NCI-H2081 (cell line): ENCODE data around the gene DPEP3.
"Not testable (repeated sequence)": the region's sequence is repeated elsewhere in the genome, so short reads cannot be mapped to it uniquely, and the experiment has no call there.

Source experiments
- DNase-seq, 2 experiments: peaks; one replicate each; lab custom pipeline; 2025; lab: John Stamatoyannopoulos, UW

The DPEP3 gene

DNA sequence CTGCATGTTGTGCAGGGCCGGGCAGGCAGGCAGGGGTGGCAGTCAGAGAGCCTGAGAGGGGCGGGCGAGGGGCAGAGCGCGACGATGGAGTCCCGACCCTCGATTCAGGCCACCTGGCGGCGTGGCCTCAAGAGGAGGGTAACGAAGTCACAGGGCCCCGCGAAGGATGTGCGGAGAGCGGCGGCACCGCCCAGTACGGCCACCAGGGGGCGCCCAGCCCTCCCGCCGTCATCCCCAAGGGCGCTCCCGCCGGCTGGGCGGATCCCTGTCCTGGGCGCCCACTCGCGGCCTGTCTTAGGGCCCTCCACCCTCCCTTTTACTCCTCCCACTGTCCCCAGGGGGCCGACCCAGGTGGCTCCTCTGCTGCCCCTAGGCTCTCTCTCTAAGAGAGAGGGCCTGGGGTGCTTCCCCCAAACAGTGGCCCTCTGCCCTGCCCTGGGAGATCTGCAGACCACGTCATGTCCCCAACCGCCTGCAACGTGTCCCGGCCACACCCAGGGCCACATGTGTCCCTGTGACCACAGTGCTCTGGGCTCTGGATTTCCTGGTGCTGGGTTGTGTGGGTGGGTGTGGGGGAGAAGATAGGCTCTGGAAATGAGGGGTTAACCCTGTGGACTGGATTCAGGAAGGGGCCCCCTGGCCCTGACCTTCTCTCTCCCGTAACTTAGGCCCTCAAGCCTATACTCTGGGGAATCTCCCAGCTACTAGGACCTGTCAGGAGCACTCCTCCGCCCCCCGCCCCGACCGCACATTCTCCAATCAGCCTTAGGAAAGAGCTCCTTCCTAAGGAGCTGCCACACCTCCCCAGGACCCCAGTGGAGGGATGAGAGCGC, 13.1 kb upstream of the DPEP3 start:
- DNase-seq: peak; percentile 35 to 38

DNA sequence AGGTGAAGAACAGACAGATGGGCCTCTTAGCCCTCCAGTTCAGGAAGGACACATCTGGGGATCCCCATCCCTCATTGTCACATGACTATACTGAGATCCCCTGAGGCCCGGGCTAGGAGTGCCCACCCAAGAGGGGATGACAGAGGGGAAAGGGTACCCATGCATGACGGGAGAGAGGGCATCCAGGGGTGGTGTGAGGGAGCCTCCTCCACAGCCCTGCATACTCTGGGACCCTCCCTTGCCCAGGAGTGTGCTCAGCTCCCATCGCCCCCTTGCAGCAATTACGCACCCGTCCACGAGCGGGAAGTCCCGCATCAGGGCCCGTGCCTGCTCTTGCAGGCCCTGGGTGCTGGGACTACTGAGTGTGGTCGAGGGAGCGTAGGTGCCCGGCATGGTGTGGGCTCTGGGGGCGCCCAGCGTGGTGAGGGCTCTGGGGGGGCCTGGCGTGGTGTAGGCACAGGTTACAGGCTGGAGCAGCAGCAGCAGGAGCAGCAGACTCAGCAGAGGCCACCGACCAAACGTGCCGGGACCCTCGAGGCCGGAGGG, 12.4 kb upstream of the DPEP3 start:
- DNase-seq: no peak

DNA sequence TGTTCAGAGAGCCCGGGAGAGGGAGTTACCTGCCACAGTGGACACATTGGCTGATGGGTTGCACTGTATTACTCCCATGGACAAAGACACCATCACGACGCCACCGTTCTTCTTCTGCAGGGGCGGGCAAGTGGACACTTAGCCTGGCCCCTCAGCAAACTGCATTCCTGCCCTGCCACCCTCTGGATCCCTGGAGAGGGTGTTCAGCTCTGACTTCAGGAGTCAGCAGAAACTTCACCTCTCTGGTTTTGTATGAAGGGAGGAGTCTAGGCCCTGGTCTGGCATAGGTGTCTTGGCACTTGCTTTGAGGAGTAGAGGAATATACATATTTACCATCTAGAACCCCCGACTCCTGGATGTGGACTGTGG, 9.7 kb upstream of the DPEP3 start:
- no peak for DNase-seq

DNA sequence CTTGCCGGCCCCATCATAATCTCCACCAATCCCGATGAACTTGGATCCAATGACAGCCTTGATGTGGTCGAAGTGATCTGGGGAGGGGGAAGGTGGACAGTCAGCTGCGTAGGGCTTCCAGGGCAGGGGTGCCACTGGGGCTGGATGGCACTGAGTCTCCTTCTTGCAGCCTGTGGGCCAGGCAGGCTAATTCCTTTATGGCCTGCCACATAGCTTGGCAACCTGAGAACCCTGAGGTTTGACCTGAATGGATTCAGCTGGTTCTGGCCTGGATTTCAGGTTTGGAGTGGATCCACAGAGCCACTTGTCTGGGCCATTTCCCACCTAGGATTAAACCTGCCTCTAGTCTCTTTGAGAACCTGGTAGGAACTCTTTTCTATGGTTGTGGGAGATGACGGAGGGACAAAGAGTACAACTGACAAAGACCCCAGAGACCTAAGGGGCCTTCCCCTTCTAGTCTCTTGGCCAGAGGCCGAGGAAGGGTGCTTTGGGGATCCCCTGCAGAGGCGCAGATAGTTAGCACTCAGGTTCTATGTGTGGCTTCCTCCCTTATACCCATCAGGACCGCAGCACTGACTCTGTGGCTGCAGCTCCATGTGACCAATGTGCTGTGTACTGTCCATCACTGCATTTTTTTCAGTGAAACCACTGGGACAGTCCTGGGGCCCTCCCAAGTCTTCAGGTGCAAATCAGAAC, 9.2 kb upstream of the DPEP3 start:
- DNase-seq: no peak

DNA sequence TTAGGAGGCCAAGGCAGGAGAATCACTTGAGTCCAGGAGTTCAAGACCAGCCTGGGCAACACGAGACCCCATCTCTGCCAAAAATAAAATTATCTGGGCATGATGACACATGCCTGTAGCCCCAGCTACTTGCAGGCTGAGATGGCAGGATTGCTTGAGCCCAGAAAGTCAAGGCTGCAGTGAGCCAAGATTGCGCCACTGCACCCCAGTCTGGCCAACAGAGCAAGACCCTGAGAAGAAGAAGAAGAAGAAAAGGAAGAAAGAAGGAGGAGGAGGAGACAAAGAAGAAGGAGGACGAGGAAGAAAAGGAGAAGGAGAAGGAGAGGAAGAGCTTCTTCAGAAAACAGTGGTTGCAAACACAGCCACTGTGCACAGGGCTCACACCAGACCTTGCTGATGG, 8.4 kb upstream of the DPEP3 start:
- DNase-seq: no peak

DNA sequence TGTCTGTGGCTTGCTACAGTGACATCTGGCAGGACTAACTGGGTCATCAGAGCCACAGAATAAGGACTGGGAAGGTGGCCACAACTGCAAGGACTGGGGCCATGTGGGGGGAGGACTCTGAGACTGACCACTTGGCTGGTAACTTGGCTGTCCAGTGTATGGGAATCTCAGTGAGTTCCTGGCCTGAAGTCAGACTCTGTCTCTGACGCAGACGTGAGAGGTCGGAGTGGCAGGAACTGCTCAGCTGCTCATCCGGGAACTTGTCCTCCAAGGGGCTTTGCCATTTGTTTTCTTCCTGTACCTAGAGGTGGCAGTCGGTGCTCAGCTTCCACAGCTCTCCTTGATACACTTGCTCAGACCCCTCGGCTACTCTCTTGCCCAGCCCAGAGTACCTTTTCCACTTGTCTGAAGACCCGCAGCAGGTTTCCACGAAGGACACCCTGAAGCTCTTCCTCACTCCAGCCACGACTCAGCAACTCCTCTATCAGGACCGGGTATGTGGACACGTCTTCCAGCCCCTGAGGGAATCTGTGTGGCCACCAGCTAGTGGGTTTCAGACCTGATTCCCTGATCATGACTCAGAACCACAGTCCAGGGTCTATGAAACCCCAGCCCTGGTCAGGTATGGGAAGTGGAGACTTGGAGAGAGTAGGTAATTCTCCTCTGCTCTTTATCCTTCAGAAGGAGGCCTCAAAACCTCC, 7.3 kb upstream of the DPEP3 start:
- DNase-seq: no peak

DNA sequence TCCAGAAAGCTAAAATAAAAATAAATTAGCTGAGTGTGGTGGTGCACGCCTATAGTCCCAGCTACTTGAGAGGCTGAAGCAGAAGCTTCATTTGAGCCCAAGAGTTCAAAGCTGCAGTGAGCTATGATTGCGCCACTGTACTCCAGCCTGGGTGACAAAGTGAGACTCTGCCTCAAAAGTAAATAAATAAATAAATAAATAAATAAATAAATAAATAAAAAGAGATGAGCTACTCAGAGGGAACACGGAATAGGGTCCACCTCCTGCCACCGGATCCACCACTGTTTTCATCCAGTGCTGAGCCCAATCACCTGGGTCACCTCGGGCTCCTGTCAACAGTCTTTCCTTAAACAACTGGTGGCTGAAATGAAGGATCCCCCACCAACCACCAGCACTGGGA, 6.7 kb upstream of the DPEP3 start:
- no peak for DNase-seq

DNA sequence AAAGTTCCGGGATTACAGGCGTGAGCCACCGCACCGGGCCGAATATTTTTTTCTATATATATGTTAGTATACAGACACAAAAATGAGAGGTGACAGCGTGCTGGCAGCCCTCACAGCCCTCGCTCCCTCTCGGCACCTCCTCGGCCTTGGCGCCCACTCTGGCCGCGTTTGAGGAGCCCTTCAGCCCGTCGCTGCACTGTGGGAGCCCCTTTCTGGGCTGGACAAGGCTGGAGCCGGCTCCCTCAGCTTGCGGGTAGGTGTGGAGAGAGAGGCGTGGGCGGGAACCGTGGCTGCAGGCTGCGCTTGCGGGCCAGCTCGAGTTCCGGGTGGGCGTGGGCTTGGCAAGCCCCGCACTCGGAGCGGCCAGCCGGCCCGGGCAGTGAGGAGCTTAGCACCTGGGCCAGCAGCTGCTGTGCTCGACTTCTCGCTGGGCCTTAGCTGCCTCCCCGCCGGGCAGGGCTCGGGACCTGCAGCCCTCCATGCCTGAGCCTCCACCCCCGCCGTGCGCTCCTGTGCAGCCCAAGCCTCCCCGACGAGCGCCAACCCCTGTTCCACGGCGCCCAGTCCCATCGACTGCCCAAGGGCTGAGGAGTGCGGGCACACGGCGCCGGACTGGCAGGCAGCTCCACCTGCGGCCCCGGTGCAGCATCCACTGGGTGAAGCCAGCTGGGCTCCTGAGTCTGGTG, 1.9 kb upstream of the DPEP3 start:
- no peak for DNase-seq

DNA sequence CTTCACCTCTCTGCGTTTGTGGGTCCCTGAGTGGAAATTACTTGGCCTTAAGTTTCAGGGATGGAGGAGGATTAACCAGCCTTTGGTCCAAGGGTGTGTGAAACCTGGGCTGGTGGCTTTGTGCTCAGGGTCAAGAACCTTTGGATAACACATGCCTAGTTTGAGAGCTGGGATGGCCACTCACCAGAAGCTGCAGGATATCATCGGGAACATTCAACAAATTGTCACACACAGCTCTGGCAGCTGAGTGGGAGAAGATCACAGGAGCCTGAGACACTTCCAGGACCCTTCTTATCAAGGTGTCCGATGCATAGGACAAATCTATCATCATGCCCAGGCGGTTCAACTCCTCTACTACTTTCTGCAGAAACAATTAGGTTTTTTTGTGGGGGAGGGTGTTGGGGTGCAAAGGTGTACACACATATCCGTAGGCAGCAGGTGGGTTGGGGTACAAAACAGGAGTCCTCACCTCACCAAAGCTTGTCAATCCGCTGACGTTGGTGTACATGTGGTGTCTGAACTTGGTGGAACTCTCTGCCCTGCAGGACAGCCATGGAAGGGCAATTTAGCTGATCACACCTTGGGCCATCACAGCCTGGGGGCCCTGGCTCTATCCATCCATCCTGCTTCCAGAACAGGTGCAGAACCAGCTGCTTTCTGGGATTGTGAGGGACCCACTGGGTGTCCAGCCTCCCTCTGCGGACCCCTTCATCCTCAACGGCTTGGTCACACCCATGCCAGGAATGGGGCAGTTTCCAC, 2.7 kb downstream of the DPEP3 start:
- DNase-seq: no peak

DNA sequence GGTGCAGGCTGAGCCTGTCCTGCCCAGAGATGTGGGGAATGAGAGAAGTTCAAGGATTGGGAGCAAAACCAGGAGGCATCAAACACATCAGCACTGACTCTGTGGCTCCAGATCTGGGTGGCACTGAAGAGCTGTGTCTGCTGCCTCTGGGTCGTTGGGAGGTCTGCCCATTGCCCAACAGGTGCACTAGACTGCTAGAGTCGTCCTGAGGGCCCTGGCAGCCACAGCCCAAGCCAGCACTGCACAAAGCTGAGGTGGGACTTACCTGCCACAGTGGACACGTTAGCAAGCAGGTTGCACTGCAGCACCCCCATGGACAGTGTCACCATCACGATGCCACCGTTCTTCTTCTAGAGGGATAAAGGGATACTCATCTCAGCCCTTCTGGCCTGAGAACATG, 3.3 kb downstream of the DPEP3 start:
- DNase-seq: no peak

DNA sequence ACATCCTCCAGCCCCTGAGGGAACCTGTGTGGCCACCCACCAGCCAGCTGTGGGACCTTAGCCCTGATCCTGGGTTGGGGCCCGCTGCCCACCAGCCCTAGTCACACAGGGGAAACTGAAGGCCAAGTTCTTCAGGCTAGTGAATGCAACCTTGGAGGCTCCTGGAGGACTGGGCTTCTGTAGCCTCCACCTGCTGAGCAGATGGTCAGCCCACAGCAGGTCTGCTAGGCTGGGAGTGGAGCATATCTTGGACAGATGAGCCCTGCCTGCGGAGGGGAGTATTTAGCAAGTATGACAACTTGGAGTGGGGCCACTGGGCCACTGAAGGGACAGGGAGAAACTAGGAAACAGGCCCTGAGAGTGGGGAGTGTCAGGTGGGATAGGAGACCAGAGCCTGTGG, 4.1 kb downstream of the DPEP3 start:
- DNase-seq: no peak

DNA sequence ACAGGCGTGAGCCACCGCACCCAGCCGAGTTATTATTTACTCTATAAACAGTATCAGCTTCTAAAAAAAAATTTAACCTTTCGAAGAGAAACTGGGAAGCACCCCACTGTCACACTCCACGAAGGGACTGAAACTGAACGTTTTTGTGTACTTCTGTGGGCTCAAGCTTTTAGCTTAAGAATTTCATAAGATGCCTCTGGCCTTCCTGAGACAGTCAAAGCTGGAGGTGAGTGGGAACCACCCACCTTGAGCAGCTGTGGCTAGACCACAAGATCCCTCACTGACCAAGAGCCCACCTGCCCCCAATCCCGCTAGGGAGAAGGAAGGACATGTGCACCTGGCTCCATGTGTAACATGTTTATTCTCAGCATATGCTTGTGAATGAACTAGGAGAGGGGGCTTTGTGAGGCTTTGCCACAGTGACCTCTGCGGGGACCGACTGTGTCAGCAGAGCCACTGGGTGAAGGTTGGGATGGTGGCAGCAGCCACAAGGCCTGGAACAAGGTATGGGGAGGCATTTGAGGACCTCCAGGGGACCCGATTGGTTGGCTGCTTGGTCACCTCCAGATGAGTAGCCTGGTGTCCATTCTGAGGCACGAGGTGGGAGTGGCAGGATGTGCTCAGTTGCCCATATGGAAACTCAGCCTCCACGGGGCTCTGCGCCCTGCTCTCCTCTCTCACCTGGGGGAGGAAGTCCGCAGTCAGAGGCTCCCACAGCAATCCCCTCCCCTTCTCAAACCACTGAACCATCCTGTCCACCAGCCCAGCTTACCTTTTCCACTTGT, 4.8 kb downstream of the DPEP3 start:
- no peak for DNase-seq

DNA sequence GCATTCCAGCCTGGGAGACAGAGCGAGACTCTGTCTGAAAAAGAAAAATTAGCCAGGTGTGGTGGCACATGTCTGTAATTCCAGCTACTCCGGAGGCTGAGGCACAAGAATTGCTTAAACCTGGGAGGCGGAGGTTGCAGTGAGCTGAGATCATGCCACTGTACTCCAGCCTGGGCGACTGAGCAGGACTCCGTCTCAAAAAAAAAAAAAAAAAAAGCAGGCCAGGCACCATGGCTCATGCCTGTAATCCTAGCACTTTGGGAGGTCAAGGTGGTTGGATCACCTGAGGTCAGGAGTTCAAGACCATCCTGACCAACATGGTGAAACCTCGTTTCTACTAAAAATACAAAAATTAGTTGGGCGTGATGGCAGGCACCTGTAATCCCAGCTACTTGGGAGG, 8.0 kb downstream of the DPEP3 start:
- DNase-seq: not testable (repeated sequence)

DNA sequence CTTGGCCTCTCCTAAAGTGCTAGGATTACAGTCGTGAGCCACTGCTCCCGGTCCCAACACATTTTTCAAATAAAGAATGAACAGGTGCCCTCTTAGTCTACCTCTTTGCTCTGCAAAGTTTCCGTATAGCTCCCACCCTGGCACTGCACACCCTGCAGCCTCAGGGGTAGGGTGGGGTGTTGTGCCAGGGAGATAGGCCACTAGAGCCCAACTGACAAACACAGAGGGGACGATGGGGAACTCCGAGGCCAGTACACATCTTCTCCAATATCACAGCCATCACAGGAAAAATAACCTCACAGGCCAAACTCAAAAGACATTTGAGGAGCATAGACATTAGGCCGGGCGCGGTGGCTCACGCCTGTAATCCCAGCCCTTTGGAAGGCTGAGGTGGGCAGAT, 9.2 kb downstream of the DPEP3 start:
- DNase-seq: no peak

DNA sequence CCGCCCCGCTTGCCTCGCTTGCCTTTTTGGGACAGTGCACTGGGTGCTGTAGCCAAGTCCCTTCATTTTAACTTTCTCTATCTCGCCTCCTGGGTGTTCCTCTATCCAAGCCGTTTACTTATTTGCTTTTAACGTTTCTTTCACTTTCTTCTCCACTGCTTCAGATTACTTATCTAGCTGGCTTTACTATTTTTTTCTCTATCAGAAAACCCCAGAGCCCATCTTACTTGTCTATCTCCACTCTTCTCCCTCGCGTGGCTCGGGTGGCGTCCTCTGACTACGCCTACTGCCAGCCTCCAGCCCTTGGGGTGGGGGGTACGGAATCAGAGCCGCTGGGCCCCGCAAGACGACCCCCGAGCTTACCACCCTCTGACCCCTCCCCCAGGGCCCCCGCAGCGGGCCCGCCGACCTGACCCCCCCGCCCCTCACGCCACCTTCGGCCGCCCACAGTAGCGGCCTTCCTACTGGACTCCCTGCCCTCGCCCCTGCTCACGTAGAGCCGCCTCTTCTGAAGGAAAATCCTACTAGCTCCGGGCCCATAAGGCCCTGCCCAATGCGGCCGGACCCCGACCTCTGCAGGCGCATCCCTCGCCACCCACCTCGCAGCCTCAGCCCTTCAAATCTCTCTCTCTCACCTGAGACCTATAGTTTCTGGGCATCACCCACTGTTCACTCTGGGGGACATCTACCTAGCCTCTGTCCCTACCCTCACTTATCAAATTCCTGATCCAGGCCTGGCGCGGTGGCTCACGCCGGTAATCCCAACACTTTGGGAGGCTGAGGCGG, 10.9 kb downstream of the DPEP3 start:
- no peak for DNase-seq

DNA sequence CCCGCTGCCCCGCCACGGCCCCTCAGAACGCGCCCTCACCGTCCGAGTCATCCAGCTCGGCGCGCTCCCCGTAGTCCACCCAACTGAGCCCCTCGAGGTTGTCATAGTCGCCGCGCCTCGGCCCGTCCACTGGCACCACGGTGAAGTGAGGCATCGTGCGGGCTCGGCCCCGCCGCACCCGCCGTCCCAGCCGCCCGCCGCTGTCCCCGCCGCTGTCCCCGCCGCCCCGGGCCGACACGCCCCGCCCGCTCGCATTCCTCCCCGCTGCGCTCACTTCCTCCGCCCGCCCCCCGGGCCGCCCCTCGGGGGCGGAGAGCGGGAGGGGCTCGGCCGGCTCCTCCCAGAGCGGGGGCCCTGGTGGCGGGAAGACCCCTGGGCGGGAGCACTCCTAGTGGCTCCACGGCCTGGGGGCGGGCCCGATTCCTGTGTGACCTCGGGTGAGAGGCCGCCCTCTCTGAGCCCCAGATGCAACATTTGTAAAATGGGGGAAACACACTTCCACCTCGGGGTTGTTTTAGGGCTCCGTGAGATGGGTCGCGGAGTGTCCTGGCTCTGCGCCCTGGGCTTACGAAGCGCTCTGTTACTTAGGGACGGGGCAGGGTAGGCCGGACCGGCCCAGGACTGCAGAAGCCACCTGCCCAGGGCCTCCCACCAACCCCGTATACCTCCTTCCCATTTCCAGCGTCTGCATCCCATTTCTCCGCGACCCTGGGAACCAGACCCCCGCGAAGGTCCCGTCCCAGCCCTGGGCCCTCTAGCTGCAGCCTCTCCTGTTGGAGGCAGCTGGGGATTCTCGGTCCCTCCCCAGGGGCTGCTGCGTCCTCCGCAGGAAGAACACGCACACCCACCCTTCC, 11.7 kb downstream of the DPEP3 start, which contains the start of gene SLC12A4:
SLC12A4 (minus strand) TSS at position 238 of the 854 bp plus-strand sequence; CDS start at position 154, 84 bp downstream.
- DNase-seq: no peak

DNA sequence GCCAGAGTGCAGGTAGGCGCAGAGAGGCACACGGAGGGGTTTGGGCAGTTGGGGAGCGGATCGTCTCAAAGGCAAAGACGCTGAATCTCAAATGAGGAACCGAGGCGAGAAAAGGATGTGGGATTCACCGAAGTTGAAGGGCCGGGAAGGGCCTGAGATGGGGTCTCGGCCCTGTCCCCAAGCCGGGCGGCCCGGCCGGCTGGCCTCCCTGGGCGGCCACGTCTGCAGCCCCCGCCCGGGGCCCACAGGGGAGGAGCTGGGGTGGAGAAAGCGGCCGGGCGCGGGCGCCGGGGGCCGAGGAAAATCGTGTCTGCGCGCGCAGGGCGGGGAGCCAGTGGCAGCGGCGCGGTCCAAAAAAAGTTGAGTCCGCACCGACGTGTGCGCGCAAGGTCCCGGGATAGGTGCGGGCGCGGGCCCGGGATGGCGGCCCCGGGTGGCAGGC, 12.3 kb downstream of the DPEP3 start:
- DNase-seq: no peak

DNA sequence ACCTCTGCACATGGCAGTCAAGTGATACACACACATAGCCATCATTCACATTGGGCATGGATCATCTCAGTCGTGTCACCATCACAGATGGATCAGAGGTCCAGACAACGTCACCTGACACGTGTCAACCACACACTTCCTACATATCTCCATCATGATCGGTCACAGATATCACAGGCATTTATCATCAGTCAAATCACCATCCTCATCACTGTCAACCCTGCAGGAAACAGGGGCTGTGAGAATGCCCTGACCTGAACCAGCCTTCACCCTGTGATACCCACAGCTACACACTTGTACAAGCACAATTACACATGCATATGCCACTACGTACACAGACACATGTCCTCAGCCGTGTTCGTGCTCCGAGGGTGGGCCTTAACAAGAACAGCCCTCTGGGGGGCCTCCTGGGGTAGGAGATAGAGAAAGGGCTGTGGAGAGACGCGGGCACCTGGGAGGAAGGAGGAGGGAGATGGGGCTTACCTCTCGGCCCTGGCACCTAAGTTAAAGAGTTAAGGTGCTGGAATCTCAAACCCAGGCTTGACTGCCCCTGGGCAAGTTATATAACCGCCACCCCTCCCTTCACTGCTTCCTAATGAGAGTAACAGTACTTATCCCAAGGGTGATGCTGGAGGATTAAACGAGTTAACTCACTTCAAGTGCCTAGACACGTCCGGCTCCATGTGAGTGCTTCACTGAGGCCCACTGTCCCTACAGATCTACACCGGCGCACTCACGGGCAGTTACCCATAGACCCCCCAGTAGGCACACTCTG, 12.9 kb downstream of the DPEP3 start:
- no peak for DNase-seq
